ENCODE measurements around the gene SART3.

- TF ChIP-seq DR1 (CRISPR knock-in tag; IDR thresholded peaks at IDR 0.05) (no peak), TRIM24 (CRISPR knock-in tag; IDR thresholded peaks at IDR 0.05) (no peak)
These were observed 2.3 kb upstream of the SART3 start for GRCh38 chr12:108563136-108563803.

Measured in HepG2 (cell line).